ENCODE measurements around the gene DGKQ.
A peak's percentile ranks its signal among the peaks of the same experiment; 100 is the strongest.

Gene DGKQ

GRCh38 chr4:1006856-1007255 lies 33.5 kb upstream of the DGKQ start:
- H3K4me2 ChIP-seq: no peak overlapping the region
- no peaks in the 10 kb centered on the region for H3K36me3 ChIP-seq
- no peak for TF ChIP-seq Cebpa-rat (IDR thresholded peaks at IDR 0.05)
- H3K27me3 ChIP-seq: peaks cover 80 to 91% (median 90%) of the 10 kb centered on the region in 11 experiments
- H3K4me3 ChIP-seq: no peak overlapping the region
- peaks cover 0 to 13% (median 4%) of the 10 kb centered on the region in 11 experiments; a peak in 7 of 22 replicates for H3K9me3 ChIP-seq (replicated peaks in 1 of 11)
- peaks cover 0 to 51% (median 23%) of the 10 kb centered on the region in 11 experiments; a peak in 17 of 22 replicates for H4K20me1 ChIP-seq
- H3K9ac ChIP-seq: no peak overlapping the region
- H3K27ac ChIP-seq: no peak overlapping the region
- H3K4me1 ChIP-seq: peaks cover 20 to 39% (median 28%) of the 10 kb centered on the region in 10 experiments

GRCh38 chr4:1004557-1005485 lies 31.5 kb upstream of the DGKQ start:
- Histone ChIP-seq H3K4me3 (no peak overlapping the region), H3K36me3 (no peaks in the 10 kb centered on the region), H3K9ac (no peak overlapping the region; a peak in 1 of 22 replicates), H3K27me3 (peaks cover 89 to 97% (median 97%) of the 10 kb centered on the region in 11 experiments), H3K4me2 (peak overlapping the region in 3 of 11 experiments; percentile 16 to 41 (median 38); a peak in 4 of 22 replicates), H3K27ac (no peak overlapping the region), H4K20me1 (peaks cover 0 to 58% (median 25%) of the 10 kb centered on the region in 11 experiments; a peak in 17 of 22 replicates), H3K9me3 (replicated peaks in 1 of 11) (peaks cover 0 to 17% (median 4%) of the 10 kb centered on the region in 11 experiments; a peak in 7 of 22 replicates), H3K4me1 (peaks cover 8 to 33% (median 22%) of the 10 kb centered on the region in 10 experiments)
- no peak for TF ChIP-seq Cebpa-rat (IDR thresholded peaks at IDR 0.05)

GRCh38 chr4:1004071-1004418 lies 30.7 kb upstream of the DGKQ start:
- no peak for TF ChIP-seq Cebpa-rat (IDR thresholded peaks at IDR 0.05)
- H3K4me3 ChIP-seq: no peak overlapping the region
- no peak overlapping the region for H3K4me2 ChIP-seq
- H3K4me1 ChIP-seq: peaks cover 8 to 37% (median 26%) of the 10 kb centered on the region in 10 experiments
- no peak overlapping the region for H3K27ac ChIP-seq
- no peaks in the 10 kb centered on the region for H3K36me3 ChIP-seq
- H3K27me3 ChIP-seq: peaks cover 94 to 100% (median 100%) of the 10 kb centered on the region in 11 experiments
- no peak overlapping the region for H3K9ac ChIP-seq
- H4K20me1 ChIP-seq: peaks cover 0 to 65% (median 32%) of the 10 kb centered on the region in 11 experiments; a peak in 19 of 22 replicates
- peaks cover 0 to 17% (median 4%) of the 10 kb centered on the region in 11 experiments; a peak in 7 of 22 replicates for H3K9me3 ChIP-seq (replicated peaks in 1 of 11)

- Histone ChIP-seq H3K4me2 (no peak overlapping the region), H3K27ac (no peak overlapping the region), H3K4me3 (no peak overlapping the region), H4K20me1 (peaks cover 0 to 65% (median 32%) of the 10 kb centered on the region in 11 experiments; a peak in 20 of 22 replicates), H3K27me3 (peaks cover 94 to 100% (median 100%) of the 10 kb centered on the region in 11 experiments), H3K36me3 (no peaks in the 10 kb centered on the region), H3K4me1 (peaks cover 2 to 37% (median 22%) of the 10 kb centered on the region in 10 experiments; a peak in 19 of 20 replicates), H3K9me3 (replicated peaks in 1 of 11) (peaks cover 0 to 17% (median 4%) of the 10 kb centered on the region in 11 experiments; a peak in 7 of 22 replicates), H3K9ac (no peak overlapping the region)
- TF ChIP-seq Cebpa-rat (IDR thresholded peaks at IDR 0.05): no peak
Observed at GRCh38 chr4:1003271-1004070, 30.1 kb upstream of the DGKQ start.

GRCh38 chr4:1002631-1003251 lies 29.4 kb upstream of the DGKQ start:
- Histone ChIP-seq H3K27ac (no peak overlapping the region), H3K9me3 (replicated peaks in 1 of 11) (peaks cover 0 to 17% (median 4%) of the 10 kb centered on the region in 11 experiments; a peak in 7 of 22 replicates), H4K20me1 (peaks cover 1 to 70% (median 40%) of the 10 kb centered on the region in 11 experiments; a peak in 20 of 22 replicates), H3K9ac (no peak overlapping the region), H3K4me2 (no peak overlapping the region), H3K4me1 (peaks cover 7 to 42% (median 23%) of the 10 kb centered on the region in 10 experiments; a peak in 18 of 20 replicates), H3K27me3 (peaks cover 94 to 100% (median 100%) of the 10 kb centered on the region in 11 experiments), H3K4me3 (no peak overlapping the region), H3K36me3 (no peaks in the 10 kb centered on the region)
- TF ChIP-seq Cebpa-rat (IDR thresholded peaks at IDR 0.05): no peak

- peak in 1 of 11 experiments; percentile 43; a peak in 1 of 22 replicates for TF ChIP-seq Cebpa-rat (IDR thresholded peaks at IDR 0.05)
- Histone ChIP-seq H3K9me3 (replicated peaks in 1 of 11) (peaks cover 0 to 17% (median 4%) of the 10 kb centered on the region in 11 experiments; a peak in 7 of 22 replicates), H3K9ac (no peak overlapping the region), H4K20me1 (peaks cover 5 to 75% (median 44%) of the 10 kb centered on the region in 11 experiments; a peak in 20 of 22 replicates), H3K36me3 (no peaks in the 10 kb centered on the region), H3K4me2 (no peak overlapping the region), H3K4me1 (peaks cover 12 to 47% (median 27%) of the 10 kb centered on the region in 10 experiments; a peak in 18 of 20 replicates), H3K27me3 (peaks cover 94 to 100% (median 100%) of the 10 kb centered on the region in 11 experiments), H3K27ac (no peak overlapping the region), H3K4me3 (no peak overlapping the region)
Observed at GRCh38 chr4:1002131-1002630, 28.8 kb upstream of the DGKQ start.

- no peak overlapping the region for H3K9ac ChIP-seq
- H3K27me3 ChIP-seq: peaks cover 94 to 100% (median 100%) of the 10 kb centered on the region in 11 experiments
- no peak overlapping the region for H3K4me2 ChIP-seq
- TF ChIP-seq Cebpa-rat (IDR thresholded peaks at IDR 0.05): no peak
- peaks cover 12 to 47% (median 27%) of the 10 kb centered on the region in 10 experiments; a peak in 18 of 20 replicates for H3K4me1 ChIP-seq
- H3K4me3 ChIP-seq: no peak overlapping the region
- H4K20me1 ChIP-seq: peaks cover 8 to 79% (median 47%) of the 10 kb centered on the region in 11 experiments; a peak in 20 of 22 replicates
- H3K27ac ChIP-seq: no peak overlapping the region
- peaks cover 0 to 13% (median 0%) of the 10 kb centered on the region in 11 experiments; a peak in 7 of 22 replicates for H3K9me3 ChIP-seq (replicated peaks in 1 of 11)
- no peaks in the 10 kb centered on the region for H3K36me3 ChIP-seq
Observed at GRCh38 chr4:1001561-1002130, 28.3 kb upstream of the DGKQ start.
